Stimulated activated CD8-positive, alpha-beta memory T cell treated with anti-CD3 and anti-CD28 coated beads, Interleukin-4, amount 100 ng/mL, for 4 hours (primary cell): ENCODE measurements around the gene BTBD7.

Experiments
- DNase-seq, 2 donors: peaks; one replicate each; pipeline ENCODE4 v3.0.0-alpha.2; 2020; ENCODE audit warnings: low read depth in 2 of 2, low spot score in 1 of 2

The BTBD7 gene

GRCh38 chr14:93331002-93331727, 1.7 kb downstream of the BTBD7 start:
- no peak for DNase-seq

- DNase-seq = no peak
Observed at GRCh38 chr14:93330609-93331000, 2.2 kb downstream of the BTBD7 start.

DNA sequence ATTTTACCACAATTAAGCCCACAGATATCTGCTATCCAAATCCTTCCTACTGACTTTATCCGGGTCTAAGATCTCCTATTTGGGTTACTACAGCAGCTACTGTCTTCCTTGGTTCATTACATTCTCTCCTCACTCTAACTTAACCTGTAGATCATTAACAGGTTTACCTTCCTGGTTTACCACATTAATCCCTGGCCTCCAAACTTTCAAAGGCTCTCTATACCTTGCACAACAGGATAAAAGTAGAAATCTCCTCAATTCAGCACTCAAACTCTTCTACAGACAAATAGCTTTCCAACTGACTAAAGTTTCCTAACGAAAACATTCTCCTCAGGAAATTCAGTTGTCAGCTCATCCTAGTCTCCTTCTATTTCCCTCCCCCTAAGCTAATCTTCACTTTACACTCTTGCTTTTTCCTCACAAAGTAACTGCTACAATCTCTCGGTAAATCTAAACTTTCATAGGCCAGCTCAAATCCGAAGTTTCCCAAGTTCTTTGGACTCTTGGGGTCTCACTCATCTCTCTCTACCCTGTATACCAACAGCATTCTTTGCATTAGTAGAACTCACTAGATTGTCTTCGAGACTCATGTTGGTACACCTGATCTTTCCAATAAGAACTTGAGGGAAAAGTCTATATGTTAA, 2.7 kb downstream of the BTBD7 start:
- no peak for DNase-seq

DNA sequence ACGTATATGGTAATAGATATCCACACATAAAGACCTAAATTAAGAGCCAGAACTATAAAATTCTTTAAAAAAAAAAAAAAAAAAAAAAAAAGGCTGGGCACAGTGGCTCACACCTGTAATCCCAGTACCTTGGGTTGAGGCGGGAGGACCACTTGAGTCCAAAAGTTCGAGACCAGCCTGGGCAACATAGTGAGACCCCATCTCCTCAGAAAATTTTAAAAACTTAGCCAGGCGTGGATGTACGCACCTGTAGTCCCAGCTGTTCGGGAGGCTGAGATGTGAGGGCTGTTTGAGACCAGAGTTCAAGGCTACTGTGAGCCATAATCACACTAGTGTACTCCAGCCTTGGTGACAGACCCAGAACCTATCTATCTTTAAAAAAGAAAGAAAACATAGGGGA, 4.3 kb downstream of the BTBD7 start:
- no peak for DNase-seq

- no peak for DNase-seq
Observed at GRCh38 chr14:93326196-93326595, 6.6 kb downstream of the BTBD7 start.

GRCh38 chr14:93323600-93324174, 9.1 kb downstream of the BTBD7 start:
- DNase-seq = no peak

- DNase-seq = no peak
Observed at GRCh38 chr14:93322929-93323599, 9.8 kb downstream of the BTBD7 start.

DNA sequence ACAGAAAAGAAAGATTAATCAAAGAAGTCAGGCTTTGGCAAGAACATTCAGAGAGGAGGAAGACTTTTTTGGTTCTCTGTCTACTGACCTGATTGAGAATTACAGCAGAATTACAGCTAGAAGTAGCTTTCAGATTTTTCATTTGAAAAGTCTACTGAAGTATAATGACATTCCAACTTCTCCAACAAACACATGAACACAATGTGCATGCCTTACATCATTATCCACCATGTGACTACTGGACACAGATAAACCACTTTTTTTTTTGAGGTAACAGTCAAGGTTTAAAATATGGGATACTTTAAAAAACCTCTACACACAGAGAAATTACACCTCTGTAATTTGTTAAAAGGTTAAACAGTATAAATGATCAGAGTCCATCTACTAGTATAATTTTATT, 12.3 kb downstream of the BTBD7 start:
- no peak for DNase-seq

- no peak for DNase-seq
Observed at GRCh38 chr14:93319958-93320357, 12.9 kb downstream of the BTBD7 start.

DNA sequence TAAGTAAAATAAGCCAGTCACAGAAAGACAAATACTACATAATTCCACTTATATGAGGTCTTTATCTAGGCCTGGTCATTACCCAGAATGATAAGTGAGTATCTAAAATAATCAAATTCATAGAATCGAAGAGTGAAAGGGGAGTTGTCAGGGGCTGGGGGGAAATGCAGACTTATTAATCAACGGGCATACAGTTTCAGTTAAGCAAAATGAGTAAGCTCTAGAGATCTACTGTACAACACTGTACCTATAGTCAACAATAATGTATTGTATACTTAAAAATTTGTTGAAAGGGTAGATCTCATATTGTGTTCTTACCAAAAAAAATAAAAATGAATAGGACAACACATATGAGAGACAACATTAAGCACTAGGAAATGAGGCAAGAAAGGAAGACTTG, 13.3 kb downstream of the BTBD7 start:
- no peak for DNase-seq

- no peak for DNase-seq
Observed at GRCh38 chr14:93318927-93319326, 13.9 kb downstream of the BTBD7 start.

- no peak for DNase-seq
Observed at GRCh38 chr14:93317875-93318807, 14.7 kb downstream of the BTBD7 start.

DNA sequence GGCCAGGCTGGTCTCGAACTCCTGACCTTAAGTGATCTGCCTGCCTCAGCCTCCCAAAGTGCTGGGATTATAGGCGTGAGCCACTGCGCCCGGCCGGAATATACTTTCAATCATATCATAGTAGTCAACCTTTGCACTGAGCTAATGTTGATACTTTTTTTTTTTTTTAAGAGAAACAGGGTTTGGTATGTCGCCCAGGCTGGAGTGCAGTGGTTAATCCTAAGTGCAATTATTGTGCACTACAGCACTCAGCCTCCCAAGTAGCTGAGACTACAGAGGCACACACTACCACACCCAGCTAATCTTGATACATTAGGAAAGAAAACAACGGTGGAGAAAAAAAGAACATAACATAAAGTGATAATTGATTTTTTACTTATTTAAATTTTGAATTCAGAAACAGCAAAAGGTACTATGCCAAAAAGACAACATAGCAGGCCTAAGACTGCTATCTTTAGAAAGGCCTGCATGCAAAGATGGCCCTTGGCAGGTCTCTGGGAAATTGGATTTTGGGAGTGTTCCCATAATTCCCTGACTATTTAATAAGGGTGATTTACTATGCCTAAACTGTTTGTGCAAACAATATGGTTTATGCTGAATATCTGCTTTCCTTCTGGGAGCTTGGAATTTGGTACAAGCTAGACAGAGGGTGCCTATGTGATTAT, 15.5 kb downstream of the BTBD7 start:
- DNase-seq = no peak

- no peak for DNase-seq
Observed at GRCh38 chr14:93316716-93317115, 16.1 kb downstream of the BTBD7 start.

- DNase-seq = no peak
Observed at GRCh38 chr14:93315575-93315974, 17.3 kb downstream of the BTBD7 start.

DNA sequence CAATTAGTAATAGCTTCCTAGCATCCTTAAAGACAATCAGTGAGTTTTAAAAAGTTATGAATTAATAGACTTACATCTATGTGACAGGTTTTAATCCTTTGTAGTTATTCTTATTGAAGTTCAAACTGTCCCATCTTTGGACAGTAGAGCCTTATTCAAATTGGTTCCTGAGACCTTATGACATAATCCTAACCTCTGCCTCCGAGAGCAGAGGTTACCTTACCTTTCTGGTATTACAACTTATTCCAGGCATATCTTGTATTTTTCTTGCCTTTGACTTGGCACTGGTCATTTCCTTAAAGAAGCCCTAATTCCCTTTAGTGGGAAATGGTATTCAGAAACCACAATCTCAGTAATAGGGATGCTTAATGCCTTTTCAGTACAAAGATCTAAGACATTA, 21.8 kb downstream of the BTBD7 start:
- DNase-seq = no peak

GRCh38 chr14:93309427-93309966, 23.3 kb downstream of the BTBD7 start:
- no peak for DNase-seq

DNA sequence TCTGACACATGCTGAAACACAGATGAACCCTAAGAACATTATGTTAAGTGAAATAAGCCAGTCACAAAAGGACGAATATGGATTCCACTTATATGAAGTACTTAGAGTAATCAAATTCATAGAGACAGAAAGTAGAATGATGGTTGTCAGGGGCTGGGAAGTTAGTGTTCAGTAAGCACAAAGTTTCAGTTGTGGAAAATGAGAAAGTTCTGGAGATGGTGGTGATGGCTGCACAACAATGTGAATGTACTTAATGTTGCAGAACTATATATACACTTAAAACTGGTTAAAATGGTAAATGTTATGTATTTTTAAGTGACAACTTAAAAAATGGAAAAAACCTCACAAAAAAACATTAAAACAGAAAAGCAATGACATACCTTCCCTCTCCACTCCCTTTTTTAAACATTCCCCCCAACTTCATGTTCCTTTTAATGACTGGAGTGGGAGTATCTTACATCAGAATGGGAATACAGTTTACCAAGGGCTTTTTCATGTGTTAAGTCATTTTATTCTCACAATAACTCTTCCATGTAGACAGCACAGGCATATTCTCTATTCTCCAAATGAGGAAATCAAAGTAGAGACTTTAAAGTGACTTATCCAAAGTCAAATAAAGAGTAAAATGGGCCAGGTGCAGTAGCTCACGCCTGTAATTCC, 24.0 kb downstream of the BTBD7 start:
- no peak for DNase-seq

DNA sequence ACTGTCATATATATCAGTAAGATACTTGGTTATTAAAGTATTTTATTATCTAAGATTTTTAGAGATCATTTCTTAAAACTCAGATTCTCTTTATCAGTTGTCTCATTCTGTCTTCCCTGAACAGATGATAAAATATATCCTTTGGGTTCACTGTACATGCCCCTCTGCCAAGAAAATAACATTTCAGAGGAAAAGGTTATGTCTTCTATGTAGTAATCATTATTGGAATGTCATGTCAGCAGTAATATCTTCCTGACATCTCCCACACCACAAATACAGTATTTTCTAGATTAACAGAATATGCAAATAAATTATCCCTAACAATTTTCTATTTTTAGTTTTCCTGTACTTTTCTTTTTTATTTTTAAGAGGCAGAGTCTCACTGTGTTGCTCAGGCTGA, 26.0 kb downstream of the BTBD7 start:
- DNase-seq = no peak
